Measurements from ENCODE around the gene ZCCHC9. TPM values are rescaled to one million over a fixed set of nuclear protein-coding genes. Genes with fewer than 3 reads are reported as not detected.
"Not testable (repeated sequence)": the region's sequence is repeated elsewhere in the genome, so short reads cannot be mapped to it uniquely, and the experiment has no call there.

Gene ZCCHC9
- total RNA-seq = 10 to 100 TPM; 27.6 to 38.6 TPM

- DNase-seq (ENCODE audit: low spot score in 2 of 2) = peak; percentile 86 to 90
- Mint-ChIP-seq H3K27ac (peak within 1 kb of the TSS; percentile 95), H3K36me3 (peaks cover 6 to 18% of the 10 kb centered on the region in 2 donors), H3K9me3 (no peaks in the 10 kb centered on the region)
- peak; percentile 95 to 98 for ATAC-seq
These were observed at the start of gene ZCCHC9 for GRCh38 chr5:81301271-81302015. ZCCHC9 (plus strand) TSS chr5:81301587; CDS start chr5:81304758, 3,171 bp downstream.

DNA sequence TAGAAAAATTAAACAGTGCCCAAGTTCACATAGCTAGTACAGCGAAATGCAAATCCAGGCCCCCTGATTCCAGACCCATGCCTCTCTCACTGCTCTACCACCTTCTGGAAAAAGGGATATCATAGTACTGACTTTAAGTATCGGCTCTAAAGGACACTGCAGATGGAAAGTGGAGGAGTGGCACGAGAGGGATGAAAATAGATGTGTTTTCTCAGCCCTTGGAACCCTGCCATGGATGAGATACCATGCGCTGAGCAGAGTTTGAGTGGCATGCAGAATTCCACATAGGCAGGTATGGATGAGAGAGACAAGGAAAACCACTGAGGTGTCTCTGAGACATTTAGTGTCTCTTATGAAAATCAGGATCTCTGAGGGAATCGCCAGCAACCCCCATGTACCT is 49.5 kb upstream of the ZCCHC9 start:
- H3K36me3 Mint-ChIP-seq = peaks cover 0 to 12% of the 10 kb centered on the region in 2 donors
- DNase-seq (ENCODE audit: low spot score in 2 of 2) (no peak), ATAC-seq (no peak)
- no peak overlapping the region for H3K27ac Mint-ChIP-seq
- peaks cover 0 to 5% of the 10 kb centered on the region in 2 donors for H3K9me3 Mint-ChIP-seq

GRCh38 chr5:81252904-81253303 is 48.5 kb upstream of the ZCCHC9 start:
- ATAC-seq = no peak
- no peak overlapping the region for H3K27ac Mint-ChIP-seq

GRCh38 chr5:81253875-81254274 is 47.5 kb upstream of the ZCCHC9 start:
- no peak for DNase-seq (ENCODE audit: low spot score in 2 of 2)
- H3K9me3 Mint-ChIP-seq = peaks cover 0 to 5% of the 10 kb centered on the region in 2 donors
- H3K36me3 Mint-ChIP-seq = peaks cover 0 to 12% of the 10 kb centered on the region in 2 donors
- no peak for ATAC-seq
- no peak overlapping the region for H3K27ac Mint-ChIP-seq

More at GRCh38 chr5:81252904-81253303, 48.5 kb upstream of the ZCCHC9 start:
- no peak for DNase-seq (ENCODE audit: low spot score in 2 of 2)
- Mint-ChIP-seq H3K9me3 (peaks cover 0 to 5% of the 10 kb centered on the region in 2 donors), H3K36me3 (peaks cover 0 to 12% of the 10 kb centered on the region in 2 donors)

GRCh38 chr5:81254886-81255559 is 46.4 kb upstream of the ZCCHC9 start:
- Mint-ChIP-seq H3K27ac (no peak overlapping the region), H3K36me3 (peaks cover 6 to 16% of the 10 kb centered on the region in 2 donors), H3K9me3 (peaks cover 3 to 5% of the 10 kb centered on the region in 2 donors)
- ATAC-seq (no peak), DNase-seq (ENCODE audit: low spot score in 2 of 2) (no peak)

DNA sequence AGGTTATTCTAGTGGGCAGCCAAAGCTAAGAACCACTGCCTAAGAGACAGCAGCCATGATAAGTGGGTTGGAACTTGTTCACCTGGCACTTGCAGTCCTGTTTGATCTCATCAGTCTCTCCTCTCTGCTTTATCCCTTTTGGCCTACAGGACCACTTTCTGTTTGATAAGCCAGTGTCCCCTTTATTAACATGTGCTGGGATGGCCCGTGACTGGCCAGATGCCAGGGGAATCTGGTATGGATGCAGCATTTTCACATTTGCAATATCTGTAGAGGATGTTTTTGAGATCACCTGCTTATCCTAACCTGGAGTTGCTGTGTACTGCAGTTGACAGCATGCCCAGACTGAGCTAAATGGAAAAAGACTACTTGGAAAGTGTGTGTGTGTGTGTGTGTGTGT is 44.6 kb upstream of the ZCCHC9 start:
- no peak for ATAC-seq
- no peak for DNase-seq (ENCODE audit: low spot score in 2 of 2)
- Mint-ChIP-seq H3K9me3 (peaks cover 6 to 10% of the 10 kb centered on the region in 2 donors), H3K36me3 (peaks cover 18 to 24% of the 10 kb centered on the region in 2 donors), H3K27ac (no peak overlapping the region)

GRCh38 chr5:81262796-81263195 is 38.6 kb upstream of the ZCCHC9 start:
- H3K36me3 Mint-ChIP-seq = peaks cover 30 to 36% of the 10 kb centered on the region in 2 donors
- peaks cover 6 to 10% of the 10 kb centered on the region in 2 donors for H3K9me3 Mint-ChIP-seq
- not testable (repeated sequence) for ATAC-seq; DNase-seq (ENCODE audit: low spot score in 2 of 2); H3K27ac Mint-ChIP-seq

GRCh38 chr5:81265101-81265500 is 36.3 kb upstream of the ZCCHC9 start:
- peaks cover 23 to 28% of the 10 kb centered on the region in 2 donors for H3K36me3 Mint-ChIP-seq
- peak in 1 of 2 donors; percentile 34 for ATAC-seq
- peaks cover 2 to 11% of the 10 kb centered on the region in 2 donors for H3K9me3 Mint-ChIP-seq
- no peak overlapping the region for H3K27ac Mint-ChIP-seq
- DNase-seq (ENCODE audit: low spot score in 2 of 2) = no peak

DNA sequence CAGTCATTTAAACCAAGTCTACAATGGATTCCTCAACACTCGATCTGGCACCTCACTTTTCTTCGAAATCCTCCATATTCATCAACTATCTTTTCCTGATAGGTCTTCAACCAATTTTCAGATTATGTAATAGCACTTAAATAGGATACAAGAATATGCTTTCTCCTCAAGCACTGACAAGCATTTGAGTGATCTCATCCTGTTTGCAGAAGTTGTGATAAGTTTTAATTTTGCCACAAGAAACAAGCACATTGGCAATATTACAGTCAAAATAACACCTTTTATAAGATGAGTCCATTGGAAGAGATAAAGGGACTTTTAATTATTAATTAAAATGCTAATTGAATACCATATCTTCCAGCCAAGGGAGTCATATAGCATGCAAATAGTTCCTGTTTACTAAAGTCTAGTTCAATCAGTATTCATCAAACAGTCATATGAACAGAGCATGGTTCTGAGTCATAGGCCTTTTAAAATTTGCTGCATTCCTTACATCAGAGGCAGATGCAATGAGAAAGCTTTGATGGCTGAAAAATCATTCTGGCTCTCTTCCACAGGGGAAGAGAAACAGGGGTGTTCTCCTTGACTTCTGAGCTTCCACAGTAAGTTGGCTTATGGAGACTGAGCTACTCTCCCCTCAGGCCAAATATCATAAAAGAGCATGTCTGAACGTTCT is 32.7 kb upstream of the ZCCHC9 start:
- H3K36me3 Mint-ChIP-seq = peaks cover 32 to 35% of the 10 kb centered on the region in 2 donors
- DNase-seq (ENCODE audit: low spot score in 2 of 2) (no peak), ATAC-seq (peak in 1 of 2 donors; percentile 53)
- no peak overlapping the region for H3K27ac Mint-ChIP-seq
- peaks cover 10 to 21% of the 10 kb centered on the region in 2 donors for H3K9me3 Mint-ChIP-seq

DNA sequence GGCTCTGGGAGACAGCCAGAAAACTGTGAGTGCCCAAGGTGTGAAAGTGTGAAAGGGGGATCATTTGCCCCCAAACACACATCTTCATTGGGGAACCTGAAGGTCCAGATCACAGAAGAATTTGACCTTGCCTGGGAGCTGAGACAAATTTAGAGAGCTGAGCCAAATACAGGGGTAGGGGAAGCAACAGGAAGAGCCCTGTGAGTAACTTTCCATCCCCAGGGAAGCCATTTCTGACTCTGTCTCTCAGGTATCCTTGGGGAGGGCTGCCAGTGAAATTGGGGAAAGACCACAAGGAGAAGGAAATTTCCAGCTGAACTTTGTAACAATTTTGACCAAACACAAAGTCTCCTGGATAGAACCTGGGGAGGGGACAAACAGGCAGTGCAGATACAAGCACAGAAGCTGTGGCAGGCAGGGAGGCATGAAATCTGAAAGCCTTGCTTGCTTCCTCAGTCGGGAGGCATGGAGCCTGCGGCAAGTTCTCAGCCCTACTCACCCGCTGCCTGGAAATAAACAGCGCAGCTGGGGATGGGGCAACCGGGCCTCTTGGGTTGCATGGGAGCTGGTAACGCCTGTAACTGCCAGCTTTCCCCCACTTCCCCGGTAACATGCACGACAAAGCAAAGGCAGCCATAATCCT is 31.5 kb upstream of the ZCCHC9 start:
- Mint-ChIP-seq H3K9me3 (peaks cover 15 to 34% of the 10 kb centered on the region in 2 donors), H3K36me3 (peaks cover 42 to 47% of the 10 kb centered on the region in 2 donors), H3K27ac (peak overlapping the region in 1 of 2 donors; percentile 43)
- DNase-seq (ENCODE audit: low spot score in 2 of 2) = no peak
- ATAC-seq = no peak

DNA sequence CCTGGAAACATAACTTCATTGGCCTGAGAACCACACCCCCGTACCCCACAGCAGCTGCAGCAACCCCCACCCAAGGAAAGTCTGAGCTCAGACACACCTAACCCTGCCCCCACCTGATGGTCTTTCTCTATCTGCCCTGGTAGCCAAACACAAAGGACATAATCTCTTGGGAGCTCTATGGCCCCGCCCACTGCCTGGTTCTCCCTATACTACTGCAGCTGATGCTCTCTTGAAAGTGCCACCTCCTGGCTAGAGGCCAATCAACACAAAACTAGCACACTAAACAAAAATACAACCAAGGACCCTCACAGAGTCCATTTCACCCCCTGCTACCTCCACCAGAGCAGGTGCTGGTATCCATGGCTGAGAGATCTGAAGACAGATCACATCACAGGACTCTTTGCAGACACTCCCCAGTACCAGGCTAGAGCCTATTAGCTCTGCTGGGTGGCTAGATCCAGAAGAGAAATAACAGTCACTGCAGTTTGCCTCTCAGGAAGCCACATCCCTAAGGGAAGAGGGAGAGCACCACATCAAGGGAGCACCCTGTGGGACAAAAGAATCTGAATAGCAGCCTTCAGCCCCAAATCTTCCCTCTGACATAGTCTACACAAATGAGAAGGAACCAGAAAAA is 30.9 kb upstream of the ZCCHC9 start:
- peaks cover 48 to 53% of the 10 kb centered on the region in 2 donors for H3K36me3 Mint-ChIP-seq

GRCh38 chr5:81283976-81284375 is 17.4 kb upstream of the ZCCHC9 start:
- Mint-ChIP-seq H3K27ac (no peak overlapping the region), H3K9me3 (no peaks in the 10 kb centered on the region), H3K36me3 (peaks cover 5 to 6% of the 10 kb centered on the region in 2 donors)
- ATAC-seq (no peak), DNase-seq (ENCODE audit: low spot score in 2 of 2) (no peak)

More for the DNA sequence above, 30.9 kb upstream of the ZCCHC9 start:
- DNase-seq (ENCODE audit: low spot score in 2 of 2); ATAC-seq: not testable (repeated sequence)
- Mint-ChIP-seq H3K9me3 (peaks cover 20 to 39% of the 10 kb centered on the region in 2 donors), H3K27ac (peak overlapping the region in 1 of 2 donors; percentile 9)

GRCh38 chr5:81286059-81286617 is 15.2 kb upstream of the ZCCHC9 start:
- no peak for ATAC-seq
- H3K27ac Mint-ChIP-seq = no peak overlapping the region
- H3K36me3 Mint-ChIP-seq = peaks cover 5 to 19% of the 10 kb centered on the region in 2 donors
- DNase-seq (ENCODE audit: low spot score in 2 of 2) = no peak
- no peaks in the 10 kb centered on the region for H3K9me3 Mint-ChIP-seq

- ATAC-seq = peak in 1 of 2 donors; percentile 25
These were observed 13.4 kb upstream of the ZCCHC9 start for GRCh38 chr5:81288021-81288433.

DNA sequence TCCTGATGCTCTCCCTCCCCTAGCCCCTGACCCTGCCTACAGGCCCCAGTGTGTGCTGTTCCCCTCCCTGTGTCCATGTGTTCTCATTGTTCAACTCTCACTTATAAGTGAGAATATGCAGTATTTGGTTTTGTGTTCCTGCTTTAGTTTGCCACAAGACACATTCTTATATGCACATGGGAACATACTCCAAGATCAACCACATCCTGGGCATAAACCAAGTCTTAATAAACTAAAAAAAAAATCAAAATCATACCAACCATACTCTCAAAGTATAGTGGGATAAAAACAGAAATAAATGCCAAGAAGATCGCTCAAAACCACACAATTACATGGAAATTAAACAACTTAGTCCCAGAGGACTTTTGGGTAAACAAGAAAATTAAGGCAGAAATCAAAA is 11.2 kb upstream of the ZCCHC9 start:
- Mint-ChIP-seq H3K27ac (peak overlapping the region in 1 of 2 donors; percentile 3), H3K36me3 (peaks cover 29 to 56% of the 10 kb centered on the region in 2 donors), H3K9me3 (peaks cover 10 to 20% of the 10 kb centered on the region in 2 donors)
- DNase-seq (ENCODE audit: low spot score in 2 of 2) (no peak), ATAC-seq (no peak)

More at GRCh38 chr5:81288021-81288433, 13.4 kb upstream of the ZCCHC9 start:
- peaks cover 2 to 9% of the 10 kb centered on the region in 2 donors for H3K9me3 Mint-ChIP-seq
- no peak overlapping the region for H3K27ac Mint-ChIP-seq
- H3K36me3 Mint-ChIP-seq = peaks cover 18 to 37% of the 10 kb centered on the region in 2 donors
- DNase-seq (ENCODE audit: low spot score in 2 of 2) = no peak
